Osteoblast (primary cell): ENCODE results near the gene CX3CR1. TPM values are rescaled to one million over a fixed set of nuclear protein-coding genes. Genes with fewer than 3 reads are reported as not detected.

Experiments
- DNase-seq: peaks from one replicate; pipeline ENCODE4 v3.0.0; 2011; ENCODE audit warnings: low spot score, mixed read lengths; ENCODE audit not compliant: insufficient read length; ENCODE audit errors: missing footprints
- H2AFZ ChIP-seq: 2 replicates; pipeline ENCODE4 v1.6.0; 2011; ENCODE audit warnings: mild to moderate bottlenecking, low read length
- H3K27ac ChIP-seq: 2 replicates; pipeline ENCODE4 v1.5.1; 2011; ENCODE audit warnings: mild to moderate bottlenecking, low read depth, low read length, moderate library complexity
- H3K27me3 ChIP-seq: 2 replicates; pipeline ENCODE4 v1.6.0; 2012; ENCODE audit warnings: mild to moderate bottlenecking, control low read depth, inconsistent platforms, low read length, moderate library complexity; ENCODE audit not compliant: insufficient read depth
- H3K36me3 ChIP-seq: 2 replicates; pipeline ENCODE4 v1.5.1; 2011; ENCODE audit warnings: mild to moderate bottlenecking, low read length, control low read depth, moderate library complexity; ENCODE audit not compliant: insufficient read depth
- H3K4me1 ChIP-seq: 2 replicates; pipeline ENCODE4 v1.5.1; 2011; ENCODE audit warnings: mild to moderate bottlenecking, low read length, control low read depth, moderate library complexity; ENCODE audit not compliant: insufficient read depth
- H3K4me2 ChIP-seq: 2 replicates; pipeline ENCODE4 v1.6.0; 2011; ENCODE audit warnings: mild to moderate bottlenecking, low read length; ENCODE audit not compliant: insufficient read depth
- H3K4me3 ChIP-seq: fragments of 200-600 bp; sonication (generic); 3 replicates; pipeline ENCODE4 v1.5.1; 2012; ENCODE audit warnings: mild to moderate bottlenecking, low read length, inconsistent platforms; ENCODE audit not compliant: insufficient read depth
- H3K79me2 ChIP-seq: 2 replicates; pipeline ENCODE4 v1.6.0; 2012; ENCODE audit warnings: mild to moderate bottlenecking, low read length, control low read depth, inconsistent platforms; ENCODE audit not compliant: insufficient read depth
- H3K9me3 ChIP-seq: 2 replicates; pipeline ENCODE4 v1.5.1; 2011; ENCODE audit warnings: low read depth, low read length, control low read depth
- H4K20me1 ChIP-seq: 2 replicates; pipeline ENCODE4 v1.6.0; 2012; ENCODE audit warnings: mild to moderate bottlenecking, low read length, control low read depth; ENCODE audit not compliant: insufficient read depth
- CTCF ChIP-seq: IDR thresholded peaks from 2 replicates; pipeline ENCODE4 v1.5.1; 2011; ENCODE audit warnings: mild to moderate bottlenecking, low read depth, low read length, moderate library complexity; ENCODE audit errors: extremely low read depth
- total RNA-seq: library from RNA; depleted of rRNA; stranded (reverse); fragments of >200 nt; gene quantifications from 2 replicates; pipeline ENCODE4 v1.2.3, GENCODE V29; 2012

The CX3CR1 gene
- under 0.01 TPM in 2 replicates for total RNA-seq

- no peaks in the 10 kb centered on the region for H3K9me3 ChIP-seq
- H2AFZ ChIP-seq = no peak within 1 kb of the TSS
- no peak for TF ChIP-seq CTCF
- DNase-seq = no peak
- no peak within 1 kb of the TSS for H3K4me2 ChIP-seq
- peaks cover 14% of the 10 kb centered on the region for H3K27me3 ChIP-seq
- no peak within 1 kb of the TSS for H3K27ac ChIP-seq
- no peaks in the 10 kb centered on the region for H3K4me1 ChIP-seq
- H3K36me3 ChIP-seq = no peaks in the 10 kb centered on the region
- H4K20me1 ChIP-seq = no peaks in the 10 kb centered on the region
- no peak within 1 kb of the TSS for H3K4me3 ChIP-seq
- no peaks in the 10 kb centered on the region for H3K79me2 ChIP-seq
These were observed at the start of gene CX3CR1 for GRCh38 chr3:39279745-39280517. Gene CX3CR1 (minus strand): TSS chr3:39280036. CDS start chr3:39266509, 13,527 bp downstream.

- no peak within 1 kb of the TSS for H2AFZ ChIP-seq
- H3K4me2 ChIP-seq = no peak within 1 kb of the TSS
- no peaks in the 10 kb centered on the region for H3K36me3 ChIP-seq
- no peak for DNase-seq
- TF ChIP-seq CTCF = no peak
- H3K4me3 ChIP-seq = no peak within 1 kb of the TSS
- H3K4me1 ChIP-seq = no peaks in the 10 kb centered on the region
- H3K27me3 ChIP-seq = no peaks in the 10 kb centered on the region
- no peaks in the 10 kb centered on the region for H3K79me2 ChIP-seq
- H4K20me1 ChIP-seq = no peaks in the 10 kb centered on the region
- H3K9me3 ChIP-seq = no peaks in the 10 kb centered on the region
- no peak within 1 kb of the TSS for H3K27ac ChIP-seq
These were observed 49.7 kb upstream of the CX3CR1 start, which contains the start of gene CCR8 for GRCh38 chr3:39329493-39329892. Gene CCR8 (plus strand): TSS chr3:39329709. CDS start chr3:39332332, 2,623 bp downstream.

GRCh38 chr3:39327746-39328349 lies 48.0 kb upstream of the CX3CR1 start:
- Histone ChIP-seq H3K36me3 (no peaks in the 10 kb centered on the region), H3K4me2 (no peak overlapping the region), H3K9me3 (no peaks in the 10 kb centered on the region), H3K4me3 (no peak overlapping the region), H3K4me1 (no peaks in the 10 kb centered on the region), H3K27ac (no peak overlapping the region), H2AFZ (no peak overlapping the region), H4K20me1 (no peaks in the 10 kb centered on the region), H3K27me3 (no peaks in the 10 kb centered on the region), H3K79me2 (no peaks in the 10 kb centered on the region)
- TF ChIP-seq CTCF = no peak
- no peak for DNase-seq

- Histone ChIP-seq H3K4me1 (no peaks in the 10 kb centered on the region), H3K4me2 (no peak overlapping the region), H3K27ac (no peak overlapping the region), H3K79me2 (no peaks in the 10 kb centered on the region), H2AFZ (no peak overlapping the region), H3K9me3 (no peaks in the 10 kb centered on the region), H3K36me3 (no peaks in the 10 kb centered on the region), H4K20me1 (no peaks in the 10 kb centered on the region), H3K27me3 (no peaks in the 10 kb centered on the region), H3K4me3 (no peak overlapping the region)
- no peak for DNase-seq
- no peak for TF ChIP-seq CTCF
These were observed 47.4 kb upstream of the CX3CR1 start for GRCh38 chr3:39327053-39327745.
